DMS153 treated with DMSO at 0.1 percent for 48 hours (cell line): ENCODE results near the gene DHX16.
A peak's percentile ranks its signal among the peaks of the same experiment; 100 is the strongest.
"Not testable (repeated sequence)": the region's sequence is repeated elsewhere in the genome, so short reads cannot be mapped to it uniquely, and the experiment has no call there.

ENCODE experiments used
- DNase-seq: peaks from one replicate; lab custom pipeline; 2025; ENCODE audit not compliant: unreplicated experiment; lab: John Stamatoyannopoulos, UW

DHX16 gene

DNA sequence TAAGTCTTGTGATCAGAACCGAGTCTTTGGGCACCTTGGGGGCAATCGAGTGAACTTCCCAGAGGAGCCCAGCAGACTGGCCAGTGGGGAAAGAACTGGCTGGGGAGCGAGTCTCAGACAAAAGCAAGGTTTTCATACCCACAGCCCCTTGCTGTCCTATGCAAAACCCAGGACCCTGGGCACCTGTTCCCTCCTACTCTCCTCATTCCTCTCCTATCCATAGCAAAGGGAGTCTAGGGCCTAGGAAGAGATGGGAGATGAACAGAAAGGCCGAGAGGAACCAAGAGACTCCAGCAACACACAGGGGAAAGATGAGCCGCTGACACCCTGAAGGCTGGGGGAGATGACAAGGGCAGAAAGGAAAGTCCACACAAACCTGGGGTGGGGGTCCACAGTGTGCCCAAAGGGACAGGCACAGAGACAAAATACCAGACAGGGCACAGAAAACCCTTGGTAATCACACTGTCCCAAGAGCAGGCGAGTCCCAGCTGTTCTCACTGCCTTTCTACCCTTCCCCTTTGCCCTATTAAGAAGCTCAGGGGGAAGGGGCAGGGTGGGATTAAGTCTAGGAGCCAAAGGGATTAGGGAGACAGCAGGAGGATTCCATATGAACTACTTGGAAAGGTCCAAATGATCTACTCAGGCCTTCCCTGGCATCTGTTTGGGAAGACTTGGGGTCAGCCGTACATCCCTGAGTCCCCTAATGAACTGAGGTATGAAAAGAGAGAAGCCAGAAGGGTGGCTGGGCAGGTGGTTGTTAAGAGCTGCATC lies 7.1 kb upstream of the DHX16 start:
- DNase-seq: no peak

DNA sequence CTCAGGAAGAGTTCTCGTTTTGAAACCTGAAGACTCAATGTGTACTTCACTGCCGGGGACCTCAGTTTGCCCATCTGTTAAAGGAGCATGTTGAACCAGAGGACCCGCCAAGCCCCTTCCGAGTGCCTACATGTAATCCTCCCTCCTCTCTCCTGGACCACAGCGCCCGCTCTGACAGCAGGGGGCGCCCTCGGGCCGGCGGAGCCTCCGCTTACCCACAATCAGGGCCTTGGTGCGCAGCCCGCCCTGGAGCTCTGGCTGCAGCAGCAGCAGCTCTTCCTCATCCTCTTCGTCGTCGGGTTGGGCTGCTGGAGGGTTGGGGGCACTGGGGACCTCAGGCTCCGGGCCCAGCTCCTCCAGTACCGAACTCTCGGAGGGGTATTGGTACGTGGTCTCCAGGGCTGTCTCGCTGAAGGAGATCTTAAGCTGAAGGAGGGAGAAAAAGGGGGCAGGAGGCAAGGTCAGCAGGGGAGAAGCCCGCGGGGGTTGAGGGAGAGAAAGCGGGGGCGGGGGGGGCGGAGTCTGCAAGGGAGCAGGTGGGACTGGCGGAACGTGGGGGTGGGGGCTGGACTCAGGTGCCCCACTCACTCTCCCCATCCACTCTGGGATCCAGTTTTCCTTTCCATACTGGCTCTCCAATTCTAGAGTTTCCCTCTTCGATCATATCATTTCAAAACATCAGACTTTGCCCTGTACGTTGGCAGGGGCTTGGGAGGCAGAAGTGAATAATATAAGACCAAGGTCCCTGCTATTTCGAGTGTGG lies 6.3 kb upstream of the DHX16 start:
- peak; percentile 59 for DNase-seq

DNA sequence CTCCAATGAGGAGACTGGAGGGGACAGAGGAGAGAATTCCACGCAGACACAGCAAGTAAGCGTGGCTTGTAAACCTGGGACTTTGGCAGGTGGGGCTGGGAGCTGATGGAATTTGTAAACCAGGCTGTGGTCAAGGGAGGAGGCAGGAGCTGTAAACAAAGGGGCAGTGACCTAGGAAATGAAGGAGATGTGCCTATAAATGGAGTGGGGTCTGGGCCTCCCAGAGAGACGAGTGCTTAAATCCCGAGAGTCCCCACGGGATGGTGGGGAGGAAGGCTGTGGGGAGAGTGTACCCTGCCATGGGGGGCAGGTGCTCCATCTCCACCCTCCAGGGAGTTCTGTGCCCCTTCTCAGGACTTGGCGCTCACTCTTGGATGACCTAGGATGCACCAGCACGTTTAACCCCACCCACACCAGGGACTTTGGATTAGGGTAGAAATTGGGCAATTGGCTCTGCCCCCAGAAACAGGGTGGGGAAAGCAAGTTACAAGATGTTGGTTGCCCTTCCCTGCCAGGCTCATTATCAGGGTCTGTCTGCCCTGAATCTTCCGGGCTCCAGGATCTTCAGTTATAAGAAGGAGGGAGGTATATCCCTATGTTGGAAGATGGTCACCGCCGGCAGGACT lies 4.0 kb upstream of the DHX16 start:
- DNase-seq: no peak

DNA sequence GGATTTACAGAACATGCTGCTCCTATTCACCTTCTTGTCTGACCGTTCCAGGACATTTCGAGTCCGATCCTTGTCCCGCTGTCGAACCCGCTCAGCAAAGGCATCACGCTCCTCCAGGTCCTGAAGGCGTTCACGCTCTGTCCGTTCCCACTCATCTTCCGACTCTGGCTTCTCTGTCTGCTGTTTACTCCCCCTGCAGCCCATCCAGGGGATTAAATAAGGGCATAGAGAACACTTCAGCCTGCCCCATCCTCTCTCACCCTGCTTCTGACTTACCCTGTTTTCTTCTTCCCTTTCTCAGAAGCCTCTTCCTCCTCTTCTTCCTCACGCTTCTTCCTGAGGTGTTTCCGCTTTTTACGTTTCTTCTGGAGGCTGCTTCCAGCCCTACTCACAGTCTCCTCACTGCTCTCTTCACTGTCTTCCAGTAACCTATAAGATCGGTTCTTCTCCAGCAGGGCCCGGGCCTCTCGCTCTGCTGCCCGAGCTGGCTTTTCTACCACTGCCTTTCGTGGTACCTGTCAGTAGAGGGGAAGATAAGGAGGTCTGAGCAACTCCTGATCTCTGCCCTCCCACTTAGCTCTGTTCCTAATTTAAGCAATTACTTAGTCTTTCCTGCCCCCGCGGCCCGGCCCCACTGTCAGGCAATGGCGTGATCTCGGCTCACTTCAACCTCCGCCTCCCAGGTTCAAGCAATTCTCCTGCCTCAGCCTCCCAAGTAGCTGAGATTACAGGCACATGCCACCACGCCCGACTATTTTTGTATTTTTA lies 1.9 kb downstream of the DHX16 start:
- no peak for DNase-seq

DNA sequence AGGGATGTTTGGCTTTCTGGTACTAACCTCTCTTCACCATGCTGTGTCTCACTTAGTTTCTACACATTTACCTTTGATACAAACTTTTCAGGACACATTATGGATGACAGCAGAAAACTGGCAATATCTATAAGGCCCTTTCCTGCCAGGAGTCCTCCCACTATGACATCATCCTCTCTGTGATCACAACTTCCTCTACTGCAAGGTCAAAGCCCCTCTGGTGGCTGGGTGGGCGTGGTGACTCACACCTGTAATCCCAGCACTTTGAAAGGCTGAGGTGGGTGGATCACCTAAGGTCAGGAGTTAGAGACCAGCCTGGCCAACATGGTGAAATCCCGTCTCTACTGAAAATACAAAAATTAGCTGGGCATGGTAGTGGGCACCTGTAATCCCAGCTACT lies 6.5 kb downstream of the DHX16 start:
- not testable (repeated sequence) for DNase-seq

DNA sequence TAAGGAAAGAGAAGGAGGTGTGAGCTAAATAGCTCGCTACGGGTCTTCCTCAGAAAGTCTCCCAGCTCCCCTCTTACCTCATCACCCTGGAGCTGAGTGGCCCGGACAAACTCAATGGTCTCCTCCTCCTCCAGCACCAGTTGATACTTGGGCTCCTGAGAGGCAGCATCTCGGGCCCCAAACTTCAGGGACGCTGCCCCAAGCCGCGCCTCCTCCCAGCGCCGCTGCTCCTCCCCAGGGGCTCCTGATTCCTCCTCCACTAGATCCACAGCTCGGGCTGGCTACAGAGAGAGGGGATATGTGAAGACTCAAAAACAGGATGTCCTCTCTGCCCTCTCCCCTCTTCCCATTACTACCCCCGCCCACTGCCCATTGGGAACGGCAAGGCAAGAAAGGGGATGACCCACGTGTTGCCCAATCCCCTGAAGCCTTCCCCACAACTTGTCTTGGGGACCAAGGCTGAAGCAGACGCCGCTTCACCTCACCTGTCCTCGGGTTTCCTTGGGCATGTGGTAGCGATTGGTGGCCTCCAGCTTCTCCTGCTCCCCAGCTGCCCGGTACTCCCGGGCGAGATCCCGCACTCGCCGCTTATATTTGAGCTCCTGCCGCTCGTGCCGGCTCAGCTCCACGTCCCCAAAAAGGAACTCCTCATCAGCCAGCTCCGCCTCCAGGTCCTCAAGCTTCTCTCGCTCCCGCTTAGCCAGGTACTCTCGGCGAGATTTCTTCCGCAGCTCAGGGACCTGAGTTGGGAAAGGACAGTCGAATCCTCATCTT lies 7.6 kb downstream of the DHX16 start:
- no peak for DNase-seq

DNA sequence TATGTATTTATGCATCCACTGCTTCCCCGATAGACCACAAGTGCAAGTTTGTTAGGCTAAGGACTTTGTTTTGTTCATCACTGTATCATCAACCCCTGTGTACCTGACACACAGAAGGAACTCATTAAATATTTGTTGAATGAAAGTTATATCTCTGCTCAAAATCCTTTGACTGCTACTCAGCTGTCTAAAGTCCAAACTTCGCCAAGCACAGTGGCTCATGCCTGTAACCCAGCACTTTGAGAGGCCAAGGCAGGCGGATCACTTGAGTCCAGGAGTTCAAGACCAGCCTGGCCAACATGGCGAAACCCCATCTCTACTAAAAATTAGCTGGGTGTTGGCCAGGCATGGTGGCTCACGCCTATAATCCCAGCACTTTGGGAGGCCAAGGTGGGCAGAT lies 14.9 kb downstream of the DHX16 start:
- DNase-seq: not testable (repeated sequence)

DNA sequence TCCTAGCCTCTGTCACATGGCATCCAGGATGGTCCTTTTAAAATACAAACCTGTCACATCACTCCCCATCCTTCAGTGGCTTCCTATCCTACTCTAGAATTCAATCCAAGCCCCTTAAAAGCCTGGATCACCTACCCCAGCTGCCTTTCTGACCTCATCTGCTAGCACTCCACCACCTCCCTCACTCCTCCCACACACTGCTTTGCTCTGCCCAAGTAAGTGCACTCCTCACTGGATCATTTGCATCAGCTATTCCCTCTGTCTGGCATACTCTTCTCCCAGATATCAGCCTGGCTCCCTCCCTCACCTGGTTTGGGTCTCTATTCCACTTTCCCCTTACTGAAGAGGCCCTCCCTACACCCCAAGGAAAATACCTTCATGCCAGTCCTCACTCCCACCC lies 15.4 kb downstream of the DHX16 start:
- no peak for DNase-seq

DNA sequence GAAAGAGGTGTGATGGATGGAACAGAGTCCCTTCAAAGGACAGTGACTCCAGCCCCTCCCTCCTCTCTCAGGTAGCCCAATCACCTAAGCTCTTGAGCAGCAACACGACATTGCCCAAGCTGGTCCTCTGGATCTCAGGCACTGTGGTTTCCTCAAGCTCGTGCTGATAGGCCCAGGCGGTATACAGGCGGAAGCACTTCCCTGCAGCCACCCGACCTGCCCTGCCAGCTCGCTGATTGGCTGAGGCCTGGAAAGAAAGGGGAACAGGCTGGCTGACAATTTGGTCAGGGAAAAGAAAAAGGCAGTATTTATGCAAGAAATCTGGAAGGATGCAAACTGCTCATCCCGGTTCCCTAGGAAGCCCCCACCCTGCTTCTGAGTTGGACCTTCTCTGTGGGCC lies 16.3 kb downstream of the DHX16 start:
- DNase-seq: no peak

DNA sequence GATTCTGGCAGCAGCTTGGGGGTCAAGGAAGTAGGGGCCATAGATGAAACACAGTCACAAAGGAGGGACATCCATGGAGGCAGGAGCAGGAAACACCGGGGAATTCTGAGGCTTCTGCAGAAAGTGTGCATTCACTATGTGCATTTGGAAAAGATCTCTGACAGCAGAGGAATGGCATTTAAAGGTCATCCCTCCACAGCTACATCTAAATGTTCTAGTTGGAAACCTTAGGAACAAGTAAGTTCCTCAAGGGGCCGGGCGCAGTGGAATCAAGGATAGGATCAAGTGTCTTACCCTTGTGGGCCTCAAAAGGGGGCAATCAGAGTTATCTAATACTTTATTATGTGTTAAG lies 17.1 kb downstream of the DHX16 start:
- no peak for DNase-seq

DNA sequence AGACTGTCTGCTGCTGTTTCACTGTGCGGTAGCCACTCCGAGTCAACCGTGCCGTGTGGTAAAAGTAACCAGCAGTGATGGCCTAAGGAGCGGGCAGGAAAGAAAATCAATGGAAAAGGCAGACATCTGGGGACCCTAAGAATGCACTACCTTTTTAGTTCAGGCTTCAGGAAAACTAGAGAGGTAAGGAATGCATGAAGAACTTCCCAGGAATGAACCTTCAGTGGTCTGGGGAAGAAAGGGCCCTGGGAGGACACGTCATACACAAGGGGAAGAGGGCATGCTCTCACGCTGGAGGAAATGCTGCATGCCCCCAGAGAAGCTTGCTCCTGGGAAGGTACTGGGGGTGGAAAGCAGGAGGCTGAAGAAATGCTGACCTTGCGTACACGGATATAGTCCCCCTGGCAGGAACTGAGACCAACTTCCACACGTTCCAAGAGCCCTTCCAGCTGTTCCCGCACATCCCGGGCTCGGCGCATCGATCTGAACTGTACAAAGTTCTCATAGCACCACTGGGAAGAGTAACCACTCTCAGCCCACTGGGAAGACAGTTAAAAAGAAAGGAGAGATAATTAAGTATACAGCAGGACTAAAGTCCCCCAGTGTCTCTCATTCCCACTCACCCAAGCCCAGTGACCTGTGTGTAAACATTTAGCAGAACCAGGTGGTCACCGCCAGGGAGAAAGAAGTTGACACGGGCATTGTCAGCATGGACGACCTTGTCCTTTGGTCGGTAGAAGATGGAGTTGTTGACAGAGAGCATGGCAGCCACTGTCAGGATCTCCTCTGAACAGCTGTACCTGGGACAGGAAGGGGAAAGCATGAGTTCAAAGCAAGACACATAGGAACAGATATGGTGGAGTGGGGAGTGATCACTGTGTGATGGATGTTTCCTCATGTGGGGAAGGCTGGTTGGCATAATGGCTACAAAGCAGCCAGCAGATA lies 17.7 kb downstream of the DHX16 start:
- DNase-seq: no peak

DNA sequence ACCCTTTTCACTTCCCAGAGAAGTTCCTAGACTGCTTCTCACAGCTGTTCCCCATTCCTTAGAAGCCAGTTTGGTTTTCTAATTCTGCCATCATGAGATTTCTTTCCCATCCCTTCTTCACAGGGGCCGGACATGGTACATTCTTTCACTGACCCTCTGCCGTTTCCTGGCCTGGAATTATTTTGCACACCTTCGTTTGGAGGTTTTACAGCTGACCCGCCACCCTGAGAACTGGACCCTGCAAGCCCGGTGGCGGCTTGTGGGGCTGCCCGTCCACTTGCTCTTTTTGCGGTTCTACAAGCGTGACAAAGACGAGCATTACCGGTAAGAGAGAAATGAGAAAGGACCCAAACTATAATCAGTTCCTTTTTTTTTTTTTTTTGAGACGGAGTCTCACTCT lies 21.7 kb downstream of the DHX16 start:
- no peak for DNase-seq

DNA sequence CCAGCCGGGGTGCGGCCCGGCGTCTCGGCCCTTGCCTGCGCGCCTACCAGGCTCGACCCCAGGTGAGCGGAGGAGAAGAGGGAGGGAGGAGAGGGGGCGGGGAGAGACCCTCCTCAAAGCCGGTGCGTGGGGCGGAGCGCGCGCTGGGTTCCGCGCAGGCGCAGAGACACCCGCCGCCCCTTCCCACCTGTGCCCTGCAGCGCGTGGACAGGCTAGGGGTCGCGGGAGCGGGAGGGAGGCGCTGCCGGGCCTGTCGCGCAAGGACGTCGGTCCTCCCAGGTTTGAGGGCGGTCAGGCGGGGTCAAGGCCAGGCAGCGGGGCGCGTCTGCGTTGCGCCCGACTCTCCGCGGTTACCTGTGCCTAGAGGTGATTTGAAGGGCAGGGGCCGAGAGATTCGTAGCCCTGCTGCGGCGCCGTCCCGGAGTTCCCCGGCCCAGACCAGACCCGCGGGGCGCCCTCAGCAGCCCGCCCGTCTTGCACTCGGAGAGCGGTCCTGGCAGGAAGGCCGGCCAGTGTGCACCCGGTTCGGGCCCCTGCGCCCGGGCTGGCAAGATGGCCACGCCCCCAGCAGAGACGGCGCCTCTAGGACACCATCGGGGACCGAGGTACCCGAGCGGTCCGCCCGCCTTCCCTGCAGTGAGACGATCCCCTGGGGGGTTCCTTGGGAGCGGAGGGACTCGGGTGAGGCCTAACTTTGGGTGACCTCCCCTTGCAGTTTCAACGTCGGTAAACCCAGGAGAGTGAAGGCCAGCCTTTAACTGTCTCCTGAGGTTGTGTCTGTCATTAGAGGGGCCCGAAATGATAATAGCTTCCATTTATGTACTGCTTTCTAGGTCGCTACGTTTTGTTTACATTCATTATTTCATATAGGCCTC lies 25.3 kb downstream of the DHX16 start:
- DNase-seq: peak; percentile 64

DNA sequence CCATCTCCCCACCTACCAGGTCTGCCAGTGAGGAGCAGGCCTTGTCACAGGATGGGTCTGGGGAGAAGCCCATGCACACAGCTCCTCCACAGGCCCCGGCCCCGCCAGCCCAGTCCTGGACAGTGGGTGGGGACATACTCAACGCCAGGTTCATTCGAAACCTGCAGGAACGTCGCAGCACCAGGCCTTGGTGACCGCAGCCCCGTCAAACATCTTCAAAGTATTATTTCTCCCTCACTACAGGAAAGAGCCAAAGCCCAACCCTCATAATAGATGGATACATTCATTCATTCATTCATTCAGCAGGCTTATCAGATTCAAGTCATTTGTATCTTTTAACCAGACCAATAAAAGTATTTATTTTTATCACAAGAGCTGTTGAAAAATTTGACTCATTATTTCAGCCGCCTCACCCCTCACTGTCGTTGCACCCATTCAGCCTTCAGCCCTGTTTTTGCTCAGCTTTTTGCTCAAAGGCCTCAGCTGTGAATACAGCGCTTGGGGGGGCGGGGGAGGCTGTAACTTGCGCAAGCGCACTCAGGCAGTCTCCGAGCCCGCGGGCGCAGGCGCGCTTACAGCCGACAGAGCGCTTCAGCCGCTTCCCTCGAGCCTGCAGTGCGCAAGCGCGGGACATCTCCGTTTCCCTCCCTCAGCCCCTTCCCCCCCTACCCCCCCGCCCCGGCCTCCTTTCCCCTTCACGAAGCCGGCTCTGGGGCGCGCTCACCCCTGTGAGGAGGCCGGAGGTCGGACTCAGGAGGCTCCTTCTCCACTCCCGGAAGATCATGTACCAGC lies 26.2 kb downstream of the DHX16 start, which contains the start of gene C6orf136:
TSS of gene C6orf136 (plus strand) at position 684 of the 792 bp plus-strand sequence. CDS start at position 783, 99 bp downstream.
- DNase-seq: peak; percentile 74

DNA sequence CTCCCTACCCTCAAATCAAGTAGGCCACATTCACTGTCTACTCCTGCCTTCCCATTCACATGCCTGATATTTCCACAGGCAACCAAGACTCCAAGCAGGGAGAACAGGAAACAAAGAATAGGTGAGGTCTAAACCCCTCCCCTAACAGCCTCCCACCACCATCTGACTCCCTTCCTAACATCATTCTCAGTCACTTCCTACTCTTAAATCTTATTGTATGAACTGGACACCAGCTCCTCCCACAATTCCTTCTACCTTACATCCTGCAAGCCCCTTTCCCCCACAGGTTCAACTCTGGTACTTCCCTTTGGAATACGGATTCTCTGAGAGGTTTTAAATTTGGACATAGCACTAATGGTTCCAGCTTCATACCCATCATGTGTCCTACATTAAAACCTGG lies 26.8 kb downstream of the DHX16 start:
- no peak for DNase-seq

DNA sequence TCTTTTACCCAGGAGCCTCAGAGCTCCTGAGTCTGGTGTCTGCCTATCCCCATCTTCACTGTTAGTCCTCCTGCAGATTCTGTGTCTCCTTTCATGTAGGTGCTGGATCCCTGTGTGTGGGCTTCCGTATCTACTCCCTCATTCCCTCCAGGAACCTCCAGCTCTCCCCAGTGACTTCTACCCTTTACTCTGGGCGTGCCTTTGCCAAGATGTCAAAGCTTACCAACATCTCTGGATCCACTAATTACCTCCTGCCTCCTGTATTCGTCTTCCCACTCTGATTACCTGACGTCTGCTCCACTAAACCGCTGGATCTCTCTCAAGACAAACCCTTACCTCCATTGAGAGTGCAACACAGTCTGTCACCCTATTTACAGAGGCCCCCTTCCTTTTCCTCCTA lies 28.0 kb downstream of the DHX16 start:
- no peak for DNase-seq

DNA sequence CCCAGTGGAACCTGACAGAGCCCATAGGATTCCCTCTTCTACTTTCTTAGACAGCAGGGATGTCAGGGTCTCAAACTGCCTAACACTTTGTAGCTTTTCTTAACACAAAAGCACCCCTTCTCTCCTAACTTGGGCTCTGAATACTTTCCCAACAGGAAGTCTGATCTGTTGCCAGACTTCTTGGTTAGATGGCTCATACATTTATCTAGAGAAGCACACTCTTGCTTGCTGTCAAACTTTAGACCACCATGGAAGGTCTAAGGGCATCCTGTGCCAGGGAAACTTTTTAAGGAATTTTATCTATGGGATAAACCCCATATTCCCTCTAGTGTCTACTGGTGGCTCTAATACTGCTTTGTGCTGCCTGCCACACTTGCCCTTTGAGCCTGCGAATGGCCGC lies 29.1 kb downstream of the DHX16 start:
- DNase-seq: no peak

DNA sequence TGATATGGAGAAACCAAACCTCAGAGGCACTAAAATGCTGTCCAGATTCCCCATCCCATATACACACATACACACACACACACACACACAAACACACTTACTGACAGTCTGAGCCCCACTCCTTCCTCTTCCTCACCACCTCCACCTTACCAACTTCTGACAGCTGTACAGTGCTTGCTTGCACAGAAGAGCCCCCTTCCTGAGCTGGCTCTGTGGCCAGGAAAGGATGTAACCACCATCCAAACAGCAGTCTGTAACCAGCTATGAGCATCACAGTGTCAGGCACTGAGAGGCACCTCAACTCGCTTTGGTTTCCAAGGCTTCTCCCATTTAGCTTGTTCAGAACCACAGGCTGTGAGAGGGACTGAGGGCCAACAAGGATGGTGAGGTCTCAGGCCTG lies 31.8 kb downstream of the DHX16 start:
- no peak for DNase-seq
